Gastrocnemius medialis (tissue), 4 donors: ENCODE measurements around the gene AGAP3. TPM values are rescaled to one million over a fixed set of nuclear protein-coding genes. Genes with fewer than 3 reads are reported as not detected.

Experiments
- ATAC-seq, 2 donors: fragments of 150-250 bp; one replicate each; pipeline ENCODE4 v1.9.1; 2016
- DNase-seq, 2 donors: peaks; one replicate each; pipeline ENCODE4 v3.0.0-alpha.2; 2019
- H3K27ac ChIP-seq, 4 donors: fragments of 200-600 bp; sonication (generic); 1 replicate in 1 of 4; 2 replicates in 3 of 4; pipeline ENCODE4 v1.5.1; 2016 to 2018; ENCODE audit warnings: mild to moderate bottlenecking in 2 of 4, moderate library complexity in 1 of 4
- H3K27me3 ChIP-seq, 3 donors: fragments of 200-600 bp; sonication (generic) in 2 of 3; 1 replicate in 1 of 3; 2 replicates in 2 of 3; pipeline versions ENCODE4 v1.5.1 to v1.6.0; 2016 to 2019; ENCODE audit warnings: mild to moderate bottlenecking in 1 of 3, moderate library complexity in 1 of 3
- H3K36me3 ChIP-seq, 2 donors: fragments of 200-600 bp; sonication (generic) in 1 of 2; one replicate each; pipeline ENCODE4 v1.5.1; 2017 to 2018
- H3K4me1 ChIP-seq, 2 donors: fragments of 200-600 bp; sonication (generic) in 1 of 2; one replicate each; pipeline ENCODE4 v1.5.1; 2016 to 2017; ENCODE audit warnings: mild to moderate bottlenecking in 2 of 2
- H3K4me3 ChIP-seq, 4 donors: fragments of 200-600 bp; sonication (generic) in 3 of 4; 1 replicate in 1 of 4; 2 replicates in 3 of 4; pipeline ENCODE4 v1.5.1; 2016 to 2019; ENCODE audit warnings: mild to moderate bottlenecking in 2 of 4
- H3K9me3 ChIP-seq, 3 donors: fragments of 200-600 bp; sonication (generic) in 2 of 3; 1 replicate in 1 of 3; 2 replicates in 2 of 3; pipeline ENCODE4 v1.5.1; 2016 to 2019
- CTCF ChIP-seq, 5 experiments: fragments of 450-650 bp in 3 of 5; fragments of 200-600 bp in 2 of 5; sonication (generic) in 2 of 5; IDR thresholded peaks in 4 of 5; conservative IDR thresholded peaks in 1 of 5; 1 replicate in 4 of 5; 2 replicates in 1 of 5; pipeline ENCODE4 v1.5.1; 2016 to 2019; ENCODE audit warnings: antibody characterized with exemption in 5 of 5, mild to moderate bottlenecking in 3 of 5, moderate library complexity in 3 of 5
- POLR2A ChIP-seq, 2 donors: fragments of 450-650 bp; IDR thresholded peaks; one replicate each; pipeline ENCODE4 v1.6.1; 2017; ENCODE audit warnings: antibody characterized with exemption in 2 of 2, mild to moderate bottlenecking in 2 of 2, moderate library complexity in 2 of 2
- in situ Hi-C, 4 donors: fragments of 200-750 bp; cut with MboI; loops; one replicate each; pipeline versions ENCODE4 v1.15.0 to v1.8.0; 2017; ENCODE audit warnings: low sequenced_read_pairs in 4 of 4
- intact Hi-C: fragments of 100-400 bp; cut with DNase I; formaldehyde crosslinking; loops from one replicate; pipeline ENCODE4 v1.15.1; 2023; ENCODE audit warnings: low total_unique reads
- total RNA-seq, 4 donors: library from RNA; depleted of rRNA; stranded (reverse); fragments of >200 nt; gene quantifications; one replicate each; pipeline versions ENCODE4 v1.1.0 to v1.2.3, GENCODE V29; 2016

Gene AGAP3
- total RNA-seq, 4 donors from 2014 or later = 31.1 to 65.3 (median 36.3) TPM

- in situ Hi-C loops = loop anchor here in 3 of 4 donors (10.0 kb wide), 3 partner anchors 58 to 78 kb away; partner anchors contain the start of genes ABCB8 (in 1 of the 3), ASIC3 (in 1 of the 3) and ATG9B (in 1 of the 3)
- Histone ChIP-seq H3K4me3 (no peak overlapping the region), H3K27ac (no peak overlapping the region), H3K36me3 (no peaks in the 10 kb centered on the region), H3K27me3 (no peaks in the 10 kb centered on the region), H3K9me3 (no peaks in the 10 kb centered on the region), H3K4me1 (peaks cover 0 to 13% of the 10 kb centered on the region in 2 donors)
- TF ChIP-seq CTCF (IDR thresholded peaks at IDR 0.05 in 4 of 5, conservative IDR thresholded peaks at IDR 0.05 in 1 of 5) = no peak
- no peak for TF ChIP-seq POLR2A (IDR thresholded peaks at IDR 0.05)
- intact Hi-C loops = no loop called here
- ATAC-seq (no peak), DNase-seq (no peak)
Observed at GRCh38 chr7:151102991-151103390, 16.7 kb downstream of the AGAP3 start.

- Histone ChIP-seq H3K9me3 (no peaks in the 10 kb centered on the region), H3K27ac (no peak overlapping the region), H3K27me3 (no peaks in the 10 kb centered on the region), H3K36me3 (no peaks in the 10 kb centered on the region), H3K4me3 (no peak overlapping the region), H3K4me1 (peaks cover 0 to 13% of the 10 kb centered on the region in 2 donors)
- intact Hi-C loops = no loop called here
- DNase-seq (no peak), ATAC-seq (no peak)
- in situ Hi-C loops = loop anchor here in 3 of 4 donors (10.0 kb wide), 3 partner anchors 59 to 79 kb away; partner anchors contain the start of genes ABCB8 (in 1 of the 3), ASIC3 (in 1 of the 3) and ATG9B (in 1 of the 3)
- TF ChIP-seq POLR2A (IDR thresholded peaks at IDR 0.05) = no peak
- no peak for TF ChIP-seq CTCF (IDR thresholded peaks at IDR 0.05 in 4 of 5, conservative IDR thresholded peaks at IDR 0.05 in 1 of 5)
Observed at GRCh38 chr7:151103973-151104372, 17.7 kb downstream of the AGAP3 start.

GRCh38 chr7:151104411-151105235 lies 18.3 kb downstream of the AGAP3 start:
- Histone ChIP-seq H3K4me3 (no peak overlapping the region), H3K36me3 (no peaks in the 10 kb centered on the region), H3K27me3 (no peaks in the 10 kb centered on the region), H3K9me3 (no peaks in the 10 kb centered on the region), H3K4me1 (peaks cover 0 to 10% of the 10 kb centered on the region in 2 donors), H3K27ac (no peak overlapping the region)
- ATAC-seq (no peak), DNase-seq (no peak)
- TF ChIP-seq CTCF (IDR thresholded peaks at IDR 0.05 in 4 of 5, conservative IDR thresholded peaks at IDR 0.05 in 1 of 5) (no peak), POLR2A (IDR thresholded peaks at IDR 0.05) (no peak)
- intact Hi-C loops = no loop called here
- in situ Hi-C loops = loop anchor here in 3 of 4 donors (10.0 kb wide), 3 partner anchors 60 to 80 kb away; partner anchors contain the start of genes ABCB8 (in 1 of the 3), ASIC3 (in 1 of the 3) and ATG9B (in 1 of the 3)

GRCh38 chr7:151107882-151108281 lies 21.6 kb downstream of the AGAP3 start:
- no peaks in the 10 kb centered on the region for H3K36me3 ChIP-seq
- TF ChIP-seq POLR2A (IDR thresholded peaks at IDR 0.05) (no peak), CTCF (IDR thresholded peaks at IDR 0.05 in 4 of 5, conservative IDR thresholded peaks at IDR 0.05 in 1 of 5) (no peak)
- no peaks in the 10 kb centered on the region for H3K27me3 ChIP-seq
- in situ Hi-C loops = loop anchor here in 3 of 4 donors (10.0 kb wide), 3 partner anchors 63 to 83 kb away; partner anchors contain the start of genes ABCB8 (in 1 of the 3), ASIC3 (in 1 of the 3) and ATG9B (in 1 of the 3)
- H3K9me3 ChIP-seq = no peaks in the 10 kb centered on the region
- H3K4me1 ChIP-seq = peaks cover 0 to 5% of the 10 kb centered on the region in 2 donors
- intact Hi-C loops = no loop called here
- ATAC-seq = no peak
- H3K4me3 ChIP-seq = no peak overlapping the region
- no peak for DNase-seq
- no peak overlapping the region for H3K27ac ChIP-seq
